Immature natural killer cell (primary cell): ENCODE data around the gene MAG. TPM values are rescaled to one million over a fixed set of nuclear protein-coding genes. Genes with fewer than 3 reads are reported as not detected.
A peak's percentile ranks its signal among the peaks of the same experiment; 100 is the strongest.

Source experiments
- DNase-seq, 3 donors: peaks; one replicate each; pipeline ENCODE4 v3.0.0; 2022; ENCODE audit warnings: mixed read lengths in 1 of 3
- H3K27ac Mint-ChIP-seq, 6 donors: one replicate each; pipeline ENCODE4 v1.8.0; 2020; ENCODE audit warnings: mixed read lengths in 6 of 6, mild to moderate bottlenecking in 5 of 6, inconsistent platforms in 4 of 6, moderate library complexity in 3 of 6
- H3K27me3 Mint-ChIP-seq, 3 donors: one replicate each; pipeline ENCODE4 v1.8.0; 2020 to 2021; ENCODE audit warnings: low read depth in 3 of 3, mild to moderate bottlenecking in 3 of 3, mixed read lengths in 3 of 3, moderate library complexity in 3 of 3, inconsistent platforms in 1 of 3
- H3K36me3 Mint-ChIP-seq, 3 donors: one replicate each; pipeline ENCODE4 v1.8.0; 2020; ENCODE audit warnings: mixed read lengths in 3 of 3, inconsistent platforms in 2 of 3, mild to moderate bottlenecking in 2 of 3
- H3K4me1 Mint-ChIP-seq, 2 donors: one replicate each; pipeline ENCODE4 v1.8.0; 2020; ENCODE audit warnings: inconsistent platforms in 2 of 2, mild to moderate bottlenecking in 2 of 2, mixed read lengths in 2 of 2, moderate library complexity in 1 of 2
- H3K4me3 Mint-ChIP-seq, 5 donors: one replicate each; pipeline ENCODE4 v1.8.0; 2020; ENCODE audit warnings: mild to moderate bottlenecking in 5 of 5, mixed read lengths in 5 of 5, inconsistent platforms in 3 of 5, moderate library complexity in 3 of 5
- H3K9me3 Mint-ChIP-seq, 6 donors: one replicate each; pipeline ENCODE4 v1.8.0; 2020; ENCODE audit warnings: mild to moderate bottlenecking in 6 of 6, mixed read lengths in 6 of 6, inconsistent platforms in 4 of 6, moderate library complexity in 3 of 6
- polyA plus RNA-seq, 3 donors: library from polyadenylated mRNA; unstranded; fragments of 300-500 nt; fragmentation: Illumina TruSeq; gene quantifications; one replicate each; pipeline ENCODE4 v1.2.3, GENCODE V29; 2021

Gene MAG
- polyA plus RNA-seq, 3 donors from 2014 or later = not detected

DNA sequence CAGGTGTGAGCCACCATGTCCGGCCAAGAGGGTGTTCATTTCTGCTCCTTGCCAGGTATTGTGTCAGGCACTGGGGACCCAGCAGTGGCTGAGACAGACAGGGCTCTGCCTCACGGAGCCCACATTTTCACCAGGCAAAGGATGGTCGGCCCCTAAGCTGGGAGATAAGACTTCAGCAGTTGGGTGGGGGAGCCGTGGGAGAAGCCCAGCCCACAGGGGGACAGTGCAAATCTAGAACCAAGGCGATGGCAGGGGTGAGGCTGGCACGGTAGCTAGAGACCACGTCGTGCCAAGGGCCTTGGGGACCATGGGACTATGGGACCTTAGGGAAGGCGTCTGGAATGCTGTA, 34.9 kb upstream of the MAG start:
- DNase-seq = no peak
- no peak overlapping the region for H3K27ac Mint-ChIP-seq
- H3K4me1 Mint-ChIP-seq = no peaks in the 10 kb centered on the region
- peaks cover 0 to 2% (median 0%) of the 10 kb centered on the region in 6 donors for H3K9me3 Mint-ChIP-seq
- peaks cover 0 to 4% (median 0%) of the 10 kb centered on the region in 3 donors for H3K36me3 Mint-ChIP-seq
- H3K4me3 Mint-ChIP-seq = no peak overlapping the region
- peaks cover 0 to 1% (median 0%) of the 10 kb centered on the region in 3 donors for H3K27me3 Mint-ChIP-seq

DNA sequence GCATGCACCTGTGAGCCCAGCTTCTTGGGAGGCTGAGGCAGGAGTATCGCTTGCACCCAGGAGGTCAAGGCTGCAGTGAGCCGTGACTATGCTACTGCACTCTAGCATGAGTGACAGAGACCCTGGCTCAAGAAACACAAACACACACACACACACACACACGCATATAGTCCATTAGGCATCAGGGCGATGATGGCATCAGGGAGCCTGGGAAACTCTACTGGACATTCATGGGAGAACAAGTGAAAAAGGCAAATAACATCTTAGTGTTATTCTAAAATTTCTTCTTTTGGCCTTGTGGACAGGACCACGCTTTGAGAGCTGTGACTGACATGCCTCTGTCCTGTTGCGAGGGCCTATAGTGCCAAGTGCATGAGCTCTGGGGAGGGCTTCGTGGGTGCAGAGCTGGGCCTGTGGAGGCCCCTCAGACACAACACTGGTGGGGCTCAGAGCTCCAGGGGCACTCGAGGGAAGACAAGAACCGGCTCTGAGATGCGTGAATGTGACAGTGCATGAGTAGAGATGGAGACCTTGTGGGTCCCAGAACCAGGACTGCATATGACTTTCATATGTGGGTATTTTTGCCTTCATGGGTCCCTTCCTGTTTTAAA, 31.2 kb upstream of the MAG start:
- no peak for DNase-seq

DNA sequence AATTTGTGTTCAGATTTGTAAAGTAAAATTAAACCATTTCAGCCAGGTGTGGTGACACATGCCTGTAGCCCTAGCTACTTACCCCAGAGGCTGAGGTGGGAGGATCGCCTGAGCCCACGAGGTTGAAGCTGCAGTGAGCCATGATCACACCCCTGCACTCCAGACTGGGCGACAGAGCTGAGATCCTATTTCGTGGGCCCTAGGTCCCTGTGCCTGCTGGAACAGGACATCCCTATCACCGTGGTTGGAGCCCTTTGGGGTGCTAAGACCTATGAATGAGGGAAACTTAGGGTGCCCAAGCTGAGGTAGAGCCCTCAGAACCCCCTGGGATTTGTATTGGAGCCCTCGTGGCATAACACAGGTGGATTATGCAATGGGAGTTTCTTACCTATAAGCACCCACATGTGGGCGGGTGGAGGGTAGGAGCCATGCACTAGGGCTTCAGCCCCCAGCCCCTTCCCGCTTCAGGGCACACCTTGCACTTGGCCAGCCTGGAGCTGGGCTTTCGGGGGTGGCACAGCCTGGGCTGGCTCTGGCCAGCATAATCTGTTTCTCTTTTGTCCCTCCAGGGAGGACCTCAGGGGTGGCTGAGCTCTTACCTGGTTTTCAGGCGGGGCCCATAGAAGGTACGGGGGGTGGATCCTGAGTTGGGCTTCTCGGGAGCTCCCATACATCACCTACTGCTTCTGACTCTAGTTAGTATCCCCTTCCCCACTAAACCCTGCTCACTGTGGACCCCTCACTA, 30.4 kb upstream of the MAG start:
- Mint-ChIP-seq H3K36me3 (no peaks in the 10 kb centered on the region), H3K4me3 (no peak overlapping the region), H3K27ac (no peak overlapping the region), H3K4me1 (peaks cover 23 to 28% of the 10 kb centered on the region in 2 donors), H3K9me3 (no peaks in the 10 kb centered on the region), H3K27me3 (peaks cover 4 to 7% (median 5%) of the 10 kb centered on the region in 3 donors)
- DNase-seq = no peak

More for the DNA sequence above, 31.2 kb upstream of the MAG start:
- H3K9me3 Mint-ChIP-seq = no peaks in the 10 kb centered on the region
- H3K27ac Mint-ChIP-seq = peak overlapping the region in 1 of 6 donors; percentile 68
- H3K36me3 Mint-ChIP-seq = no peaks in the 10 kb centered on the region
- H3K4me3 Mint-ChIP-seq = no peak overlapping the region
- H3K4me1 Mint-ChIP-seq = peaks cover 16 to 20% of the 10 kb centered on the region in 2 donors
- peaks cover 2 to 3% (median 3%) of the 10 kb centered on the region in 3 donors for H3K27me3 Mint-ChIP-seq

- no peak overlapping the region for H3K27ac Mint-ChIP-seq
- no peak overlapping the region for H3K4me3 Mint-ChIP-seq
- no peaks in the 10 kb centered on the region for H3K36me3 Mint-ChIP-seq
- peaks cover 5 to 7% (median 5%) of the 10 kb centered on the region in 3 donors for H3K27me3 Mint-ChIP-seq
- no peaks in the 10 kb centered on the region for H3K9me3 Mint-ChIP-seq
- H3K4me1 Mint-ChIP-seq = peaks cover 27 to 29% of the 10 kb centered on the region in 2 donors
- no peak for DNase-seq
These were observed 29.7 kb upstream of the MAG start for GRCh38 chr19:35262101-35262761.

- H3K27me3 Mint-ChIP-seq = peaks cover 11 to 14% (median 11%) of the 10 kb centered on the region in 3 donors
- DNase-seq = no peak
- H3K4me3 Mint-ChIP-seq = peak overlapping the region in 1 of 5 donors; percentile 50
- H3K4me1 Mint-ChIP-seq = peaks cover 28 to 29% of the 10 kb centered on the region in 2 donors
- H3K36me3 Mint-ChIP-seq = no peaks in the 10 kb centered on the region
- no peaks in the 10 kb centered on the region for H3K9me3 Mint-ChIP-seq
- H3K27ac Mint-ChIP-seq = peak overlapping the region in 5 of 6 donors; percentile 82 to 92 (median 88)
These were observed 27.5 kb upstream of the MAG start for GRCh38 chr19:35264268-35265125.

DNA sequence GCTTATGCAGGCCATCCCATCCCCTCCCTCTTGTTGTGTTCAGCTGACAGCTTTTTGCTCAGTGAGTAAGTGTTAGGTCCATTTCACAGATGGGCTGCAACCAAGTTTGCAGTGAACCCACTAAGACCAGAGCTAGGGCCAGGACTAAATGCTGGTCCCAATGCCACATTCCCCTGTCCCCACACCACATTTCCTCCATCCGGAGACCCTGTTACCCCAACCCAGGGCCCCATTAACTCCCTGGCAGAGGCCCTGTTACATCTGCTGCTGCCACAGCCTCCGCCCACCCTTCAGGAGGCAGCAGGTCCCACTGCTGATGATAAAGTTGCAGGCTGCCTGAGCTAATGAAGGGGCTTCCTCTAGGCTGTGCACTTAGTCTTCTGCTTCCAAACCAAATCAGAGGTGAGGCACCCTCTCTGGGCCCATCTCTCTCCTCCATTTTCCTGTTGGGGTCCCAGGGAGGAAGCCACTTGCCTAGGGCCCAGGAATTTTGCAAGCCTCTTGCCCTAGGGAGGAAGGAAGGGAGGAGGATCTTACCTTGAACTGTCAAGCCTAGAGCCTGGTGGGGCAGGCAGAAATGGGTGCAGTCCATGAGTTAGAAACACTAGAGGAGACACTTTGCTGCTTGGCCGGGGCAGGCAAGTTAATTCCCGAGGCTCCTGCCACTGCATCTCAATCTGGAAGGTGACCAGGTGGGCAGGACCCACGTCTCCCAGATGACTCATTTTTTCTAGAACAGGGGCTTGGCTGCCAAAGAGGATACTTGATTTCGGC, 26.6 kb upstream of the MAG start:
- H3K27me3 Mint-ChIP-seq = peaks cover 11 to 21% (median 14%) of the 10 kb centered on the region in 3 donors
- DNase-seq = no peak
- H3K9me3 Mint-ChIP-seq = no peaks in the 10 kb centered on the region
- H3K27ac Mint-ChIP-seq = peak overlapping the region; percentile 82 to 92 (median 90)
- no peaks in the 10 kb centered on the region for H3K36me3 Mint-ChIP-seq
- H3K4me1 Mint-ChIP-seq = peaks cover 33 to 36% of the 10 kb centered on the region in 2 donors
- H3K4me3 Mint-ChIP-seq = peak overlapping the region; percentile 74 to 93 (median 81)

GRCh38 chr19:35265900-35266519, 26.0 kb upstream of the MAG start:
- Mint-ChIP-seq H3K4me1 (peaks cover 36 to 43% of the 10 kb centered on the region in 2 donors), H3K36me3 (peaks cover 0 to 4% (median 3%) of the 10 kb centered on the region in 3 donors), H3K4me3 (peak overlapping the region; percentile 74 to 93 (median 81)), H3K27me3 (peaks cover 11 to 21% (median 14%) of the 10 kb centered on the region in 3 donors), H3K27ac (peak overlapping the region; percentile 82 to 92 (median 90)), H3K9me3 (no peaks in the 10 kb centered on the region)
- DNase-seq = peak in 2 of 3 donors; percentile 20 to 22

DNA sequence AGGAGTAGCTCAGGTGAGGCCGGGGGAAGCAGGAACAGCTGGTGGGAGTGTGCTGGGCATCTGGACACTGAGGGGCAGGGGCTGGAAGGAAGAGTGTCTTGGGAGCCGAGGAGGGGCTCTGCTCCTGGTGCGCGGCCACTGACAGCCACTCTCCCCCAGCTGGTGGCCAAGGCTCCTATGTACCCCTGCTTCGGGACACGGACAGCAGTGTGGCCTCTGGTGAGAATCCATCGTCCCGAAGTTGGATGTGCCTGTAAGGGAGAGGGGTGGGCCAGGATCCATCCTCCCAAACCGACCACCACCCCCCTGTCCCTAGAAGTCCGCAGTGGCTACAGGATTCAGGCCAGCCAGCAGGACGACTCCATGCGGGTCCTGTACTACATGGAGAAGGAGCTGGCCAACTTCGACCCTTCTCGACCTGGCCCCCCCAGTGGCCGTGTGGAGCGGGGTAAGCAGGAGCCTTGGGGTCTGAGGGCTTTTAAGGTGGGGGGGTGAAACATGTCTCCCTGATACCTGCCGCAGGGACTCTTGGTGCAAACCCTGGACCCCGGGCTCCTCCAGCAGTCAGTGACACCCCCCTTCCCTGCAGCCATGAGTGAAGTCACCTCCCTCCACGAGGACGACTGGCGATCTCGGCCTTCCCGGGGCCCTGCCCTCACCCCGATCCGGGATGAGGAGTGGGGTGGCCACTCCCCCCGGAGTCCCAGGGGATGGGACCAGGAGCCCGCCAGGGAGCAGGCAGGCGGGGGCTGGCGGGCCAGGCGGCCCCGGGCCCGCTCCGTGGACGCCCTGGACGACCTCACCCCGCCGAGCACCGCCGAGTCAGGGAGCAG, 25.2 kb upstream of the MAG start:
- H3K4me3 Mint-ChIP-seq = peak overlapping the region; percentile 93 to 96 (median 94)
- no peaks in the 10 kb centered on the region for H3K9me3 Mint-ChIP-seq
- H3K27ac Mint-ChIP-seq = peak overlapping the region; percentile 92 to 97 (median 96)
- H3K36me3 Mint-ChIP-seq = peaks cover 0 to 6% (median 5%) of the 10 kb centered on the region in 3 donors
- H3K4me1 Mint-ChIP-seq = peaks cover 36 to 44% of the 10 kb centered on the region in 2 donors
- DNase-seq = peak in 1 of 3 donors; percentile 13
- peaks cover 11 to 21% (median 14%) of the 10 kb centered on the region in 3 donors for H3K27me3 Mint-ChIP-seq

GRCh38 chr19:35267353-35267817, 24.6 kb upstream of the MAG start:
- Mint-ChIP-seq H3K27me3 (peaks cover 14 to 21% (median 16%) of the 10 kb centered on the region in 3 donors), H3K9me3 (no peaks in the 10 kb centered on the region), H3K27ac (peak overlapping the region; percentile 92 to 97 (median 96)), H3K36me3 (peaks cover 3 to 12% (median 10%) of the 10 kb centered on the region in 3 donors), H3K4me3 (peak overlapping the region; percentile 93 to 96 (median 94)), H3K4me1 (peaks cover 42 to 50% of the 10 kb centered on the region in 2 donors)
- DNase-seq = no peak

DNA sequence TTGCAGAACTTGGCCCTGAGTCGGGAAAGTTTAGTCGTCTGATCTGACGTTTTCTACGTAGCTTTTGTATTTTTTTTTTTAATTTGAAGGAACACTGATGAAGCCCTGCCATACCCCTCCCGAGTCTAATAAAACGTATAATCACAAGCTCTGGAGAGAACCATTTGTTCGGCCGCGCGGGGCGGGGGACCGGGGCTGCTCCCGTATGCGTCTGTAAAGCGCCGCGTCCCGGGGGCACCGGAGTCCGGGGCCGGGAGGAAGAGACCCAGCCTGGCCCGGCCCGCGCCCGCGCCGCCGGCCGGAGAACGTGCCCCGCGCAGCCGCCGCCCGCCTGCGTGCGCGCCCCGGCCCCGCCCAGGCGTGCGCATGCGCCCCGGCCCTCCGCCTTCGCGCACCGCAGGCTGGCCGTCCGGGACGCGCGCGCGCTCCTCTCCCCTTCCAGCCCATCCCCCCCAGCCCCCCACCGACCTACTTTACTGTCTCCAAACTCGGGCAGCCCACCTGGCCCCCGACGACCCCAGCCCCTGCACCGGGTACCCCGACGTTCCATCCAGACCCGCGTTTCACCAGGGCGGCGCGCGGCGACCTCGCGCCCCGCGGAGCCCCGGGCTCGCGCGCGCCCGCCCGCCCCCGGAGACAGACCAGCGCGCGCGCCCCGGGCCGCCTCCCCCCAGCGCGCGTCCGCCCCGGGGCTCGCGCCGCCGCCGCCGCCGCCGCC, 24.0 kb upstream of the MAG start:
- no peaks in the 10 kb centered on the region for H3K9me3 Mint-ChIP-seq
- peak overlapping the region; percentile 93 to 96 (median 94) for H3K4me3 Mint-ChIP-seq
- H3K27ac Mint-ChIP-seq = peak overlapping the region; percentile 92 to 97 (median 96)
- peaks cover 43 to 52% of the 10 kb centered on the region in 2 donors for H3K4me1 Mint-ChIP-seq
- peaks cover 4 to 13% (median 11%) of the 10 kb centered on the region in 3 donors for H3K36me3 Mint-ChIP-seq
- H3K27me3 Mint-ChIP-seq = peaks cover 14 to 21% (median 16%) of the 10 kb centered on the region in 3 donors
- DNase-seq = peak; percentile 79 to 87 (median 85)
